OCI-LY3 (cell line): Measurements from ENCODE around the gene RASEF.

Experiments
- CTCF ChIP-seq: fragments of 200-600, 300-600 bp; sonication (generic); IDR thresholded peaks from 2 replicates; pipeline ENCODE4 v1.5.1; 2014; ENCODE audit warnings: antibody characterized with exemption, low read length, low read depth
- EZH2phosphoT487 ChIP-seq: fragments of 200-600 bp; shearing (Covaris generic); IDR thresholded peaks from 2 replicates; pipeline ENCODE4 v1.6.1; 2018; ENCODE audit warnings: antibody characterized with exemption, mixed run types, low read depth

GRCh38 chr9:83012168-83012921 is 50.6 kb downstream of the RASEF start:
- TF ChIP-seq CTCF (no peak), EZH2phosphoT487 (no peak)
